HepG2 (cell line): ENCODE data around the gene SEC62. TPM values are rescaled to one million over a fixed set of nuclear protein-coding genes. Genes with fewer than 3 reads are reported as not detected.
A peak's percentile ranks its signal among the peaks of the same experiment; 100 is the strongest.

Experiments used
- CREM ChIP-seq, 2 experiments: sonication (generic) in 1 of 2; formaldehyde crosslinking in 1 of 2; IDR thresholded peaks; 2 replicates each; pipeline versions ENCODE4 v1.4.0 to v1.6.1; 2016 to 2020; ENCODE audit warnings: antibody characterized with exemption in 1 of 2, mild to moderate bottlenecking in 1 of 2, missing genetic modification reagents in 1 of 2
- HOXA7 ChIP-seq: sonication (generic); formaldehyde crosslinking; IDR thresholded peaks from 2 replicates; pipeline ENCODE4 v1.8.1; 2022; ENCODE audit warnings: mild to moderate bottlenecking, missing genetic modification reagents, moderate library complexity
- ISL2 ChIP-seq: sonication (generic); formaldehyde crosslinking; IDR thresholded peaks from 2 replicates; pipeline ENCODE4 v1.5.0; 2020; ENCODE audit warnings: missing genetic modification reagents
- MLLT10 ChIP-seq: sonication (generic); formaldehyde crosslinking; IDR thresholded peaks from 2 replicates; pipeline ENCODE4 v1.4.0; 2020; ENCODE audit warnings: missing genetic modification reagents
- NBN ChIP-seq: fragments of 450-650 bp; conservative IDR thresholded peaks from 2 replicates; pipeline ENCODE4 v1.6.1; 2017
- RARG ChIP-seq: sonication (generic); formaldehyde crosslinking; IDR thresholded peaks from 2 replicates; pipeline ENCODE4 v1.4.0; 2020; ENCODE audit warnings: low read depth, mild to moderate bottlenecking, missing genetic modification reagents
- TCF7 ChIP-seq: sonication (generic); IDR thresholded peaks from 2 replicates; pipeline ENCODE4 v1.6.1; 2016; ENCODE audit warnings: antibody characterized with exemption, low read depth
- TSC22D2 ChIP-seq: sonication (generic); formaldehyde crosslinking; IDR thresholded peaks from 2 replicates; pipeline ENCODE4 v1.5.1; 2020; ENCODE audit warnings: missing genetic modification reagents, mild to moderate bottlenecking, borderline replicate concordance
- ZNF383 ChIP-seq: sonication (generic); formaldehyde crosslinking; IDR thresholded peaks from 2 replicates; pipeline ENCODE4 v1.4.0; 2020; ENCODE audit warnings: missing genetic modification reagents, mild to moderate bottlenecking, borderline replicate concordance
- ZNF558 ChIP-seq: sonication (generic); formaldehyde crosslinking; IDR thresholded peaks from 2 replicates; pipeline ENCODE4 v1.9.0; 2022; ENCODE audit warnings: mild to moderate bottlenecking, missing genetic modification reagents, borderline replicate concordance
- ZNF589 ChIP-seq: sonication (generic); formaldehyde crosslinking; conservative IDR thresholded peaks from 2 replicates; pipeline ENCODE4 v1.8.0; 2022; ENCODE audit warnings: mild to moderate bottlenecking, moderate library complexity, missing genetic modification reagents
- ZNF615 ChIP-seq: sonication (generic); formaldehyde crosslinking; IDR thresholded peaks from 2 replicates; pipeline ENCODE4 v1.5.0; 2020; ENCODE audit warnings: mild to moderate bottlenecking, missing genetic modification reagents, borderline replicate concordance
- ZNF660 ChIP-seq: sonication (generic); formaldehyde crosslinking; IDR thresholded peaks from 2 replicates; pipeline ENCODE4 v1.5.1; 2020; ENCODE audit warnings: mild to moderate bottlenecking, low read depth, missing genetic modification reagents, borderline replicate concordance
- ZNF883 ChIP-seq: sonication (generic); formaldehyde crosslinking; IDR thresholded peaks from 2 replicates; pipeline ENCODE4 v1.5.1; 2020; ENCODE audit warnings: mild to moderate bottlenecking, missing genetic modification reagents; ENCODE audit errors: not compliant biosample characterization
- ZSCAN12 ChIP-seq: sonication (generic); formaldehyde crosslinking; IDR thresholded peaks from 2 replicates; pipeline ENCODE4 v1.9.0; 2021; ENCODE audit warnings: mild to moderate bottlenecking, missing genetic modification reagents
- polyA plus RNA-seq, 8 experiments: library from polyadenylated mRNA; depleted of rRNA in 3 of 8; stranded (reverse) in 7 of 8; unstranded in 1 of 8; fragments of >200 nt; fragmentation: Illumina TruSeq in 4 of 8; extraction: Trizol in 4 of 8; gene quantifications; 2 replicates each; pipeline versions ENCODE4 v1.2.1 to v1.2.3, GENCODE V29; 2011 to 2016; ENCODE audit warnings: low read depth in 4 of 8, missing spikeins in 1 of 8, mixed read lengths in 1 of 8; ENCODE audit not compliant: insufficient read depth in 1 of 8
- total RNA-seq, 5 experiments: library from RNA; depleted of rRNA; stranded (reverse); fragments of >200 nt; fragmentation: Illumina TruSeq; extraction: Trizol; gene quantifications; 2 replicates each; pipeline ENCODE4 v1.2.3, GENCODE V29; 2016; ENCODE audit warnings: low read depth in 1 of 5
- TF ChIP-seq, protein P1 (sequence below): IDR thresholded peaks from 2 replicates; pipeline ENCODE4 v1.6.1; 2016
- TF ChIP-seq, protein P2 (sequence below): sonication (generic); formaldehyde crosslinking; conservative IDR thresholded peaks from 2 replicates; pipeline ENCODE4 v1.5.0; 2020; ENCODE audit warnings: missing genetic modification reagents
- TF ChIP-seq, protein P3 (sequence below): IDR thresholded peaks from 2 replicates; pipeline ENCODE4 v1.6.1; 2016; ENCODE audit warnings: low read depth, control low read depth
- TF ChIP-seq, protein P4 (sequence below): IDR thresholded peaks from 2 replicates; pipeline ENCODE4 v1.6.1; 2016; ENCODE audit warnings: mild to moderate bottlenecking, missing biosample characterization, missing genetic modification reagents
- TF ChIP-seq, protein P5 (sequence below): IDR thresholded peaks from 2 replicates; pipeline ENCODE4 v1.6.1; 2018; ENCODE audit warnings: missing genetic modification reagents
- TF ChIP-seq, protein P6 (sequence below): sonication (generic); formaldehyde crosslinking; conservative IDR thresholded peaks from 2 replicates; pipeline ENCODE4 v1.4.0; 2020; ENCODE audit warnings: missing genetic modification reagents

SEC62 gene
- total and polyA plus RNA-seq, 2 of the 13 experiments (the other 11 are each of a cell fraction or from before 2014, with no cell fraction given), result 54.0 to 68.7 TPM

DNA sequence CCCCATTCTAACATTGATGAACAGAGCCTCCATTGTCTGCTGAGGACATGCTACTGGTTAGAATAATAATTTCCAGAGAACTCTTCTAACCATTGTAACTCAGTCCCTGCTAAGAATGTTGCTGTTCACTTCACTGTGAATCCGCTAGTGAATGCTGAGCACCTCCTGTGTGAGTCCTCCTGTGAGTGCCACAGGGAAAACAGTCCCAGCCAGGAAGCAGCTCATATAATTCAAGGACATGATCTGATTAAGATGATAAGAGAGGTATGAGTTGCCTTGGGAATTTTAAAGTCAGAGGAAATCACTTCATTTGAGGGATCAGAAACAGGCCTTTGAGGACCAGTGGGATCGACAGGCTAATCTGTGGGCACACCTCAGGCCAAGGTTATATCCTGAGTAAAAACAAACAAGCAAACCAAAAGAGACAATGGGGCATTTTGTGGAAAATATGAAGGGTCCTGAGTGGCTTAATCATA is 37.3 kb downstream of the SEC62 start (continued):
- TF ChIP-seq, protein P1, sequence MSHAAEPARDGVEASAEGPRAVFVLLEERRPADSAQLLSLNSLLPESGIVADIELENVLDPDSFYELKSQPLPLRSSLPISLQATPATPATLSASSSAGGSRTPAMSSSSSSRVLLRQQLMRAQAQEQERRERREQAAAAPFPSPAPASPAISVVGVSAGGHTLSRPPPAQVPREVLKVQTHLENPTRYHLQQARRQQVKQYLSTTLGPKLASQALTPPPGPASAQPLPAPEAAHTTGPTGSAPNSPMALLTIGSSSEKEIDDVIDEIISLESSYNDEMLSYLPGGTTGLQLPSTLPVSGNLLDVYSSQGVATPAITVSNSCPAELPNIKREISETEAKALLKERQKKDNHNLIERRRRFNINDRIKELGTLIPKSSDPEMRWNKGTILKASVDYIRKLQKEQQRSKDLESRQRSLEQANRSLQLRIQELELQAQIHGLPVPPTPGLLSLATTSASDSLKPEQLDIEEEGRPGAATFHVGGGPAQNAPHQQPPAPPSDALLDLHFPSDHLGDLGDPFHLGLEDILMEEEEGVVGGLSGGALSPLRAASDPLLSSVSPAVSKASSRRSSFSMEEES (CRISPR knock-in tag), result peak; percentile 57; the same call in 1 of the 2 replicates
- TF ChIP-seq, protein P2, sequence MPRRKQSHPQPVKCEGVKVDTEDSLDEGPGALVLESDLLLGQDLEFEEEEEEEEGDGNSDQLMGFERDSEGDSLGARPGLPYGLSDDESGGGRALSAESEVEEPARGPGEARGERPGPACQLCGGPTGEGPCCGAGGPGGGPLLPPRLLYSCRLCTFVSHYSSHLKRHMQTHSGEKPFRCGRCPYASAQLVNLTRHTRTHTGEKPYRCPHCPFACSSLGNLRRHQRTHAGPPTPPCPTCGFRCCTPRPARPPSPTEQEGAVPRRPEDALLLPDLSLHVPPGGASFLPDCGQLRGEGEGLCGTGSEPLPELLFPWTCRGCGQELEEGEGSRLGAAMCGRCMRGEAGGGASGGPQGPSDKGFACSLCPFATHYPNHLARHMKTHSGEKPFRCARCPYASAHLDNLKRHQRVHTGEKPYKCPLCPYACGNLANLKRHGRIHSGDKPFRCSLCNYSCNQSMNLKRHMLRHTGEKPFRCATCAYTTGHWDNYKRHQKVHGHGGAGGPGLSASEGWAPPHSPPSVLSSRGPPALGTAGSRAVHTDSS (CRISPR knock-in tag), result no peak
- TF ChIP-seq ZNF383 (CRISPR knock-in tag) (no peak), ZNF883 (no peak), ZNF589 (no peak), HOXA7 (CRISPR knock-in tag) (no peak), ZNF558 (CRISPR knock-in tag) (no peak), MLLT10 (CRISPR knock-in tag) (no peak), TCF7 (peak; percentile 76), ZNF615 (CRISPR knock-in tag) (no peak), ZSCAN12 (no peak), TSC22D2 (CRISPR knock-in tag) (no peak), ISL2 (CRISPR knock-in tag) (peak; percentile 84), ZNF660 (CRISPR knock-in tag) (no peak), NBN (no peak), CREM (IDR thresholded peaks at IDR 0.05) (peak; percentile 55; the same call in 1 of the 2 replicates), CREM (CRISPR knock-in tag; IDR thresholded peaks at IDR 0.05) (no peak), RARG (CRISPR knock-in tag) (no peak)
- TF ChIP-seq, protein P3, sequence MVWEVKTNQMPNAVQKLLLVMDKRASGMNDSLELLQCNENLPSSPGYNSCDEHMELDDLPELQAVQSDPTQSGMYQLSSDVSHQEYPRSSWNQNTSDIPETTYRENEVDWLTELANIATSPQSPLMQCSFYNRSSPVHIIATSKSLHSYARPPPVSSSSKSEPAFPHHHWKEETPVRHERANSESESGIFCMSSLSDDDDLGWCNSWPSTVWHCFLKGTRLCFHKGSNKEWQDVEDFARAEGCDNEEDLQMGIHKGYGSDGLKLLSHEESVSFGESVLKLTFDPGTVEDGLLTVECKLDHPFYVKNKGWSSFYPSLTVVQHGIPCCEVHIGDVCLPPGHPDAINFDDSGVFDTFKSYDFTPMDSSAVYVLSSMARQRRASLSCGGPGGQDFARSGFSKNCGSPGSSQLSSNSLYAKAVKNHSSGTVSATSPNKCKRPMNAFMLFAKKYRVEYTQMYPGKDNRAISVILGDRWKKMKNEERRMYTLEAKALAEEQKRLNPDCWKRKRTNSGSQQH (CRISPR knock-in tag), result no peak
- TF ChIP-seq, protein P4, sequence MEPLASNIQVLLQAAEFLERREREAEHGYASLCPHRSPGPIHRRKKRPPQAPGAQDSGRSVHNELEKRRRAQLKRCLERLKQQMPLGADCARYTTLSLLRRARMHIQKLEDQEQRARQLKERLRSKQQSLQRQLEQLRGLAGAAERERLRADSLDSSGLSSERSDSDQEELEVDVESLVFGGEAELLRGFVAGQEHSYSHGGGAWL, result no peak
- TF ChIP-seq, protein P5, sequence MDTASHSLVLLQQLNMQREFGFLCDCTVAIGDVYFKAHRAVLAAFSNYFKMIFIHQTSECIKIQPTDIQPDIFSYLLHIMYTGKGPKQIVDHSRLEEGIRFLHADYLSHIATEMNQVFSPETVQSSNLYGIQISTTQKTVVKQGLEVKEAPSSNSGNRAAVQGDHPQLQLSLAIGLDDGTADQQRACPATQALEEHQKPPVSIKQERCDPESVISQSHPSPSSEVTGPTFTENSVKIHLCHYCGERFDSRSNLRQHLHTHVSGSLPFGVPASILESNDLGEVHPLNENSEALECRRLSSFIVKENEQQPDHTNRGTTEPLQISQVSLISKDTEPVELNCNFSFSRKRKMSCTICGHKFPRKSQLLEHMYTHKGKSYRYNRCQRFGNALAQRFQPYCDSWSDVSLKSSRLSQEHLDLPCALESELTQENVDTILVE (CRISPR knock-in tag), result 0 out of 2 replicates have a peak, but pooled peaks have one; percentile 20
- TF ChIP-seq, protein P6, sequence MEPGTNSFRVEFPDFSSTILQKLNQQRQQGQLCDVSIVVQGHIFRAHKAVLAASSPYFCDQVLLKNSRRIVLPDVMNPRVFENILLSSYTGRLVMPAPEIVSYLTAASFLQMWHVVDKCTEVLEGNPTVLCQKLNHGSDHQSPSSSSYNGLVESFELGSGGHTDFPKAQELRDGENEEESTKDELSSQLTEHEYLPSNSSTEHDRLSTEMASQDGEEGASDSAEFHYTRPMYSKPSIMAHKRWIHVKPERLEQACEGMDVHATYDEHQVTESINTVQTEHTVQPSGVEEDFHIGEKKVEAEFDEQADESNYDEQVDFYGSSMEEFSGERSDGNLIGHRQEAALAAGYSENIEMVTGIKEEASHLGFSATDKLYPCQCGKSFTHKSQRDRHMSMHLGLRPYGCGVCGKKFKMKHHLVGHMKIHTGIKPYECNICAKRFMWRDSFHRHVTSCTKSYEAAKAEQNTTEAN, result no peak
